Liver (tissue), 9 donors: ENCODE data around the gene SMPD1. TPM values are rescaled to one million over a fixed set of nuclear protein-coding genes. Genes with fewer than 3 reads are reported as not detected.
A peak's percentile ranks its signal among the peaks of the same experiment; 100 is the strongest.

ENCODE experiments used
- DNase-seq: peaks from one replicate; pipeline ENCODE4 v3.0.0-alpha.2; 2017; ENCODE audit warnings: low spot score
- H3K27ac ChIP-seq, 2 donors: one replicate each; pipeline ENCODE4 v1.7.0; 2013; ENCODE audit warnings: inconsistent platforms in 2 of 2, low read length in 2 of 2, control low read depth in 1 of 2, low read depth in 1 of 2, mild to moderate bottlenecking in 1 of 2
- H3K27me3 ChIP-seq, 4 donors: one replicate each; pipeline versions ENCODE4 v1.6.1 to v1.7.0; 2013; ENCODE audit warnings: low read length in 3 of 4, inconsistent platforms in 1 of 4, mild to moderate bottlenecking in 1 of 4, moderate library complexity in 1 of 4; ENCODE audit not compliant: control insufficient read depth in 4 of 4, insufficient read depth in 4 of 4
- H3K36me3 ChIP-seq, 4 donors: one replicate each; pipeline versions ENCODE4 v1.6.1 to v1.7.0; 2013; ENCODE audit warnings: low read length in 3 of 4, mild to moderate bottlenecking in 3 of 4, low read depth in 1 of 4, moderate library complexity in 1 of 4; ENCODE audit not compliant: control insufficient read depth in 4 of 4, insufficient read depth in 3 of 4
- H3K4me1 ChIP-seq, 4 donors: one replicate each; pipeline versions ENCODE4 v1.6.1 to v1.7.0; 2013; ENCODE audit warnings: low read length in 3 of 4, mild to moderate bottlenecking in 3 of 4, moderate library complexity in 1 of 4; ENCODE audit not compliant: control insufficient read depth in 4 of 4, insufficient read depth in 4 of 4
- H3K4me3 ChIP-seq, 3 donors: one replicate each; pipeline versions ENCODE4 v1.6.1 to v1.7.0; 2013; ENCODE audit warnings: low read length in 3 of 3, control low read depth in 1 of 3, low read depth in 1 of 3, mild to moderate bottlenecking in 1 of 3
- H3K9ac ChIP-seq, 2 donors: one replicate each; pipeline ENCODE4 v1.7.0; 2013; ENCODE audit warnings: low read length in 2 of 2, mild to moderate bottlenecking in 2 of 2, moderate library complexity in 2 of 2, control low read depth in 1 of 2, low read depth in 1 of 2
- H3K9me3 ChIP-seq, 4 donors: one replicate each; pipeline versions ENCODE4 v1.6.1 to v1.7.0; 2013; ENCODE audit warnings: low read length in 3 of 4; ENCODE audit not compliant: control insufficient read depth in 4 of 4
- ATF3 ChIP-seq: IDR thresholded peaks from 2 replicates; pipeline ENCODE4 v1.6.1; 2016; ENCODE audit warnings: antibody characterized with exemption
- CTCF ChIP-seq: fragments of 150-350 bp; IDR thresholded peaks from 2 replicates; pipeline ENCODE4 v1.5.1; 2017; ENCODE audit warnings: improper control_type of control experiment, low read depth, low read length; ENCODE audit not compliant: missing input control
- EGR1 ChIP-seq, 2 donors: IDR thresholded peaks; 2 replicates each; pipeline ENCODE4 v1.6.1; 2016 to 2018; ENCODE audit warnings: antibody characterized with exemption in 2 of 2, low read depth in 2 of 2
- FOXA1 ChIP-seq: IDR thresholded peaks from 2 replicates; pipeline ENCODE4 v1.6.1; 2016; ENCODE audit warnings: antibody characterized with exemption
- FOXA2 ChIP-seq: IDR thresholded peaks from 2 replicates; pipeline ENCODE4 v1.6.1; 2016; ENCODE audit warnings: antibody characterized with exemption
- GABPA ChIP-seq, 2 donors: IDR thresholded peaks in 1 of 2; conservative IDR thresholded peaks in 1 of 2; 2 replicates each; pipeline ENCODE4 v1.6.1; 2016; ENCODE audit warnings: antibody characterized with exemption in 2 of 2, mild to moderate bottlenecking in 1 of 2, moderate library complexity in 1 of 2
- HNF4A ChIP-seq, 2 donors: conservative IDR thresholded peaks; 2 replicates each; pipeline ENCODE4 v1.6.1; 2016; ENCODE audit warnings: antibody characterized with exemption in 2 of 2, mild to moderate bottlenecking in 2 of 2
- HNF4G ChIP-seq: IDR thresholded peaks from 2 replicates; pipeline ENCODE4 v1.6.1; 2016; ENCODE audit warnings: antibody characterized with exemption
- JUND ChIP-seq, 2 donors: IDR thresholded peaks; 2 replicates each; pipeline ENCODE4 v1.6.1; 2016; ENCODE audit warnings: antibody characterized with exemption in 2 of 2
- NR2F2 ChIP-seq: IDR thresholded peaks from 2 replicates; pipeline ENCODE4 v1.6.1; 2016; ENCODE audit warnings: antibody characterized with exemption
- RAD21 ChIP-seq, 2 donors: IDR thresholded peaks; 2 replicates each; pipeline ENCODE4 v1.6.1; 2016; ENCODE audit warnings: antibody characterized with exemption in 2 of 2, mild to moderate bottlenecking in 2 of 2
- REST ChIP-seq: IDR thresholded peaks from 2 replicates; pipeline ENCODE4 v1.6.1; 2016; ENCODE audit warnings: antibody characterized with exemption, mild to moderate bottlenecking
- RXRA ChIP-seq, 2 donors: IDR thresholded peaks; 2 replicates each; pipeline ENCODE4 v1.6.1; 2017 to 2018; ENCODE audit warnings: antibody characterized with exemption in 2 of 2, mild to moderate bottlenecking in 1 of 2
- SP1 ChIP-seq: IDR thresholded peaks from 2 replicates; pipeline ENCODE4 v1.6.1; 2018; ENCODE audit warnings: antibody characterized with exemption, mild to moderate bottlenecking
- TAF1 ChIP-seq: conservative IDR thresholded peaks from 2 replicates; pipeline ENCODE4 v1.6.1; 2016; ENCODE audit warnings: antibody characterized with exemption, mild to moderate bottlenecking
- YY1 ChIP-seq: IDR thresholded peaks from 2 replicates; pipeline ENCODE4 v1.6.1; 2016; ENCODE audit warnings: antibody characterized with exemption, mild to moderate bottlenecking
- WGBS: extraction: QIAGEN DNeasy Blood & Tissue Kit; methylation state at CpG from one replicate; pipeline ENCODE4 v1.1.7; 2013; 5-methylcytosine and 5-hydroxymethylcytosine counted together
- polyA plus RNA-seq, 2 donors: library from polyadenylated mRNA; stranded (reverse) in 1 of 2; unstranded in 1 of 2; fragments of 200-250 nt in 1 of 2; fragments of >200 nt in 1 of 2; fragmentation: Nextera tagmentation in 1 of 2; extraction: Ambion mirVana in 1 of 2; gene quantifications; one replicate each; pipeline versions ENCODE4 v1.2.1 to v1.2.3, GENCODE V29; 2013 to 2015
- total RNA-seq, 2 donors: library from RNA; depleted of rRNA; stranded (reverse); fragments of >200 nt; gene quantifications; one replicate each; pipeline ENCODE4 v1.2.3, GENCODE V29; 2014
- TF ChIP-seq, protein P1 (sequence below): IDR thresholded peaks from 2 replicates; pipeline ENCODE4 v1.6.1; 2016; ENCODE audit warnings: antibody characterized with exemption
- TF ChIP-seq, protein P2 (sequence below): IDR thresholded peaks from 2 replicates; pipeline ENCODE4 v1.6.1; 2016; ENCODE audit warnings: antibody characterized with exemption
- donor health status: healthy.
- donor health status: healthy.
- donor health status: healthy.
- donor health status: healthy.
- donor health status: healthy.

SMPD1 gene
- total and polyA plus RNA-seq, 4 donors = 15.4 to 91.6 (median 45.4) TPM

- 64% methylated on average over 7 of the region's 7 CpGs for WGBS
- TF ChIP-seq NR2F2 = no peak
- no peak for TF ChIP-seq ATF3
- no peak for TF ChIP-seq RAD21 (IDR thresholded peaks at IDR 0.05)
- TF ChIP-seq EGR1 (IDR thresholded peaks at IDR 0.05; ENCODE audit: low read depth in 2 of 2) = no peak
- TF ChIP-seq, protein P1, sequence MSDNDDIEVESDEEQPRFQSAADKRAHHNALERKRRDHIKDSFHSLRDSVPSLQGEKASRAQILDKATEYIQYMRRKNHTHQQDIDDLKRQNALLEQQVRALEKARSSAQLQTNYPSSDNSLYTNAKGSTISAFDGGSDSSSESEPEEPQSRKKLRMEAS = no peak
- TF ChIP-seq HNF4A (conservative IDR thresholded peaks at IDR 0.05) = no peak
- TF ChIP-seq SP1 = no peak
- no peak for TF ChIP-seq JUND (IDR thresholded peaks at IDR 0.05)
- TF ChIP-seq FOXA2 = no peak
- TF ChIP-seq FOXA1 = no peak
- no peak for TF ChIP-seq GABPA (IDR thresholded peaks at IDR 0.05 in 1 of 2, conservative IDR thresholded peaks at IDR 0.05 in 1 of 2)
- no peak for TF ChIP-seq TAF1
- TF ChIP-seq YY1 = no peak
- TF ChIP-seq, protein P2, sequence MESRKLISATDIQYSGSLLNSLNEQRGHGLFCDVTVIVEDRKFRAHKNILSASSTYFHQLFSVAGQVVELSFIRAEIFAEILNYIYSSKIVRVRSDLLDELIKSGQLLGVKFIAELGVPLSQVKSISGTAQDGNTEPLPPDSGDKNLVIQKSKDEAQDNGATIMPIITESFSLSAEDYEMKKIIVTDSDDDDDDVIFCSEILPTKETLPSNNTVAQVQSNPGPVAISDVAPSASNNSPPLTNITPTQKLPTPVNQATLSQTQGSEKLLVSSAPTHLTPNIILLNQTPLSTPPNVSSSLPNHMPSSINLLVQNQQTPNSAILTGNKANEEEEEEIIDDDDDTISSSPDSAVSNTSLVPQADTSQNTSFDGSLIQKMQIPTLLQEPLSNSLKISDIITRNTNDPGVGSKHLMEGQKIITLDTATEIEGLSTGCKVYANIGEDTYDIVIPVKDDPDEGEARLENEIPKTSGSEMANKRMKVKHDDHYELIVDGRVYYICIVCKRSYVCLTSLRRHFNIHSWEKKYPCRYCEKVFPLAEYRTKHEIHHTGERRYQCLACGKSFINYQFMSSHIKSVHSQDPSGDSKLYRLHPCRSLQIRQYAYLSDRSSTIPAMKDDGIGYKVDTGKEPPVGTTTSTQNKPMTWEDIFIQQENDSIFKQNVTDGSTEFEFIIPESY = no peak
- no peak for TF ChIP-seq RXRA (IDR thresholded peaks at IDR 0.05)
- TF ChIP-seq HNF4G = no peak
- TF ChIP-seq CTCF = no peak
- peak overlapping the region in 1 of 3 donors; percentile 82 for H3K4me3 ChIP-seq
- DNase-seq = no peak
- peaks cover 0 to 12% (median 3%) of the 10 kb centered on the region in 4 donors for H3K4me1 ChIP-seq
- H3K27ac ChIP-seq = no peak overlapping the region
- no peaks in the 10 kb centered on the region for H3K27me3 ChIP-seq
- H3K9me3 ChIP-seq = no peaks in the 10 kb centered on the region
- H3K36me3 ChIP-seq = peaks cover 0 to 1% (median 0%) of the 10 kb centered on the region in 4 donors
- no peak overlapping the region for H3K9ac ChIP-seq
These were observed 27.8 kb downstream of the SMPD1 start for GRCh38 chr11:6417907-6418556.

GRCh38 chr11:6418557-6419008, 28.3 kb downstream of the SMPD1 start:
- WGBS = 19% methylated on average over 38 of the region's 38 CpGs
- peaks cover 0 to 12% (median 3%) of the 10 kb centered on the region in 4 donors for H3K4me1 ChIP-seq
- DNase-seq = no peak
- TF ChIP-seq JUND (IDR thresholded peaks at IDR 0.05) (no peak), RAD21 (IDR thresholded peaks at IDR 0.05) (no peak), YY1 (no peak), REST (no peak), SP1 (no peak), ATF3 (no peak), RXRA (IDR thresholded peaks at IDR 0.05) (no peak), EGR1 (IDR thresholded peaks at IDR 0.05; ENCODE audit: low read depth in 2 of 2) (no peak)
- TF ChIP-seq, protein P2 = no peak
- TF ChIP-seq, protein P1 = no peak

More at GRCh38 chr11:6418557-6419008, 28.3 kb downstream of the SMPD1 start:
- H3K27me3 ChIP-seq = no peaks in the 10 kb centered on the region
- H3K36me3 ChIP-seq = peaks cover 0 to 1% (median 0%) of the 10 kb centered on the region in 4 donors
- peak overlapping the region in 2 of 3 donors; percentile 62 to 82 for H3K4me3 ChIP-seq
- no peak overlapping the region for H3K9ac ChIP-seq
- H3K27ac ChIP-seq = peak overlapping the region; percentile 38 to 42
- no peaks in the 10 kb centered on the region for H3K9me3 ChIP-seq
